Gastroesophageal sphincter (tissue), 3 donors: ENCODE results near the gene TPST1.
"Not testable (repeated sequence)": the region's sequence is repeated elsewhere in the genome, so short reads cannot be mapped to it uniquely, and the experiment has no call there.

ENCODE experiments used
- EP300 ChIP-seq: sonication (generic); formaldehyde crosslinking; IDR thresholded peaks from one replicate; pipeline ENCODE4 v1.6.1; 2017; ENCODE audit warnings: antibody characterized with exemption, mild to moderate bottlenecking
- POLR2A ChIP-seq, 2 donors: fragments of 450-650 bp; IDR thresholded peaks; one replicate each; pipeline ENCODE4 v1.6.1; 2017; ENCODE audit warnings: antibody characterized with exemption in 2 of 2, mild to moderate bottlenecking in 2 of 2, moderate library complexity in 1 of 2
- POLR2AphosphoS5 ChIP-seq: sonication (generic); formaldehyde crosslinking; IDR thresholded peaks from one replicate; pipeline ENCODE4 v1.6.1; 2017; ENCODE audit warnings: antibody characterized with exemption
- TF ChIP-seq, protein P1 (sequence below), 4 experiments: fragments of 200-600 bp in 2 of 4; fragments of 450-650 bp in 2 of 4; sonication (generic) in 1 of 4; IDR thresholded peaks; one replicate each; pipeline ENCODE4 v1.5.1; 2017 to 2019; ENCODE audit warnings: antibody characterized with exemption in 4 of 4, mild to moderate bottlenecking in 2 of 4, moderate library complexity in 2 of 4

DNA sequence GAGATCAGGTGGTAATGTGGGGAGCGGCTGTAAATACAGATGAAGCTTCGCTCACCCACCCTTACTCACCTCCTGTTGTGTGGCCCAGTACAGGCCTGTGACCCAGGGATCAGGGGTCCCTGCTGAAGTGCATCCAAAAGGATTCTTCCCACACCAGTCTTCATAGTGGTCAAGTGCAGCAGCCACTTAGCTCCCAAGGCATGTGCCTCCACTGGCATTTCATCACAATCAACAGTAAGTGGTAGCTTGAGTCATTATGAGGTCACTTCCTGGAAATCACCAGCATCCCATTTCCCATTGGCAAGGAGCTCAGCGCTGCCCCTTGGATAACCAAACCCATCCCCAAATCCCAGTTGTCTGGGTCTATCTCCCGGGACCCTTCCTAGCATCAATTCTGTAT is 196.0 kb downstream of the TPST1 start:
- not testable (repeated sequence) for TF ChIP-seq POLR2AphosphoS5; EP300; POLR2A (IDR thresholded peaks at IDR 0.05)
- TF ChIP-seq, protein P1, sequence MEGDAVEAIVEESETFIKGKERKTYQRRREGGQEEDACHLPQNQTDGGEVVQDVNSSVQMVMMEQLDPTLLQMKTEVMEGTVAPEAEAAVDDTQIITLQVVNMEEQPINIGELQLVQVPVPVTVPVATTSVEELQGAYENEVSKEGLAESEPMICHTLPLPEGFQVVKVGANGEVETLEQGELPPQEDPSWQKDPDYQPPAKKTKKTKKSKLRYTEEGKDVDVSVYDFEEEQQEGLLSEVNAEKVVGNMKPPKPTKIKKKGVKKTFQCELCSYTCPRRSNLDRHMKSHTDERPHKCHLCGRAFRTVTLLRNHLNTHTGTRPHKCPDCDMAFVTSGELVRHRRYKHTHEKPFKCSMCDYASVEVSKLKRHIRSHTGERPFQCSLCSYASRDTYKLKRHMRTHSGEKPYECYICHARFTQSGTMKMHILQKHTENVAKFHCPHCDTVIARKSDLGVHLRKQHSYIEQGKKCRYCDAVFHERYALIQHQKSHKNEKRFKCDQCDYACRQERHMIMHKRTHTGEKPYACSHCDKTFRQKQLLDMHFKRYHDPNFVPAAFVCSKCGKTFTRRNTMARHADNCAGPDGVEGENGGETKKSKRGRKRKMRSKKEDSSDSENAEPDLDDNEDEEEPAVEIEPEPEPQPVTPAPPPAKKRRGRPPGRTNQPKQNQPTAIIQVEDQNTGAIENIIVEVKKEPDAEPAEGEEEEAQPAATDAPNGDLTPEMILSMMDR (IDR thresholded peaks at IDR 0.05): not testable (repeated sequence)
